GM11168 (cell line): ENCODE data around the gene SLX4IP.

Experiments used
- in situ Hi-C: fragments of 300-500 bp; cut with MboI; formaldehyde crosslinking; loops from one replicate; pipeline ENCODE4 v1.12.0; 2022; ENCODE audit warnings: low sequenced_read_pairs; ENCODE audit not compliant: unreplicated experiment

The SLX4IP gene

GRCh38 chr20:10454151-10454750, 19.1 kb downstream of the SLX4IP start:
- in situ Hi-C loops = no loop called here

DNA sequence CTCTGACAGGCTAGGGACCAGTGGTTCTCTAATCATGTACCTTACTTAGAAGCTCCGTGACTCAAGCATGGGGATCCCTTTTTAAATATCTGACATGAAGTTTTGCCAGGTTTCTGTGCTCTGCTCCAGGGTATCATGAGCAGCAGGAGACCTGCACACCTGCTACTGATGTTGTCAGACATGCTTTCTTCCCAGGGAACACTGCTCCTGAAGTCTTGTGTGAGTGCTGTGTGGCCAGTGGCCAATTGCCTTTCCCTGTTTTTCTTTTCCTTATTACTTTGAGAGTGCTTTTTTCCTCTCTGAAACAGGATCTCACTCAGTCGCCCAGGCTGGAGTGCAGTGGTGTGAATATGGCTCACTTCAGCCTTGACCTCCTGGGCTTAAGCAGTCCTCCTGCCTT, 26.4 kb downstream of the SLX4IP start:
- in situ Hi-C loops = no loop called here

DNA sequence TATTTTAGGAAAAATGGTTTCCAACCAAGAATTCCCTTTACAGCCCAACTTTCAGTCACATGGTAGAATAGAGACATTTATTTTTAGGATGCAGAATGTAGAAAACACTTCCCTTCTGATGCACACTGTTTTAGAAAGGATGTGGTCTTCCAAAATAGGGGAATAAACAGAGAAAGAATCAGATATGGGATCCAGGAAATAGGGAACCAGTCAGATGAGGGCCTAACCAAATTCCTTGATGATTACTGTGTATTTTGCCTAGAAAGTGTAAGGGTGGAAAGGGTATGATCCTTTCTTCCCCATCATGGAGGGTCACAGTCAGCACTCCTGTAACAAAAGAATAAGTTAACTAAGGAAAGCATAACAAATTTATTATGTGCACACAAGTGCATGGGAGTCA, 27.4 kb downstream of the SLX4IP start:
- in situ Hi-C loops = no loop called here

- in situ Hi-C loops = no loop called here
Observed at GRCh38 chr20:10463622-10464021, 28.5 kb downstream of the SLX4IP start.

GRCh38 chr20:10465135-10465534, 30.0 kb downstream of the SLX4IP start:
- in situ Hi-C loops = no loop called here

- in situ Hi-C loops = no loop called here
Observed at GRCh38 chr20:10466325-10466724, 31.2 kb downstream of the SLX4IP start.

GRCh38 chr20:10466855-10467254, 31.8 kb downstream of the SLX4IP start:
- in situ Hi-C loops = no loop called here

GRCh38 chr20:10467681-10468339, 32.7 kb downstream of the SLX4IP start:
- in situ Hi-C loops = no loop called here

DNA sequence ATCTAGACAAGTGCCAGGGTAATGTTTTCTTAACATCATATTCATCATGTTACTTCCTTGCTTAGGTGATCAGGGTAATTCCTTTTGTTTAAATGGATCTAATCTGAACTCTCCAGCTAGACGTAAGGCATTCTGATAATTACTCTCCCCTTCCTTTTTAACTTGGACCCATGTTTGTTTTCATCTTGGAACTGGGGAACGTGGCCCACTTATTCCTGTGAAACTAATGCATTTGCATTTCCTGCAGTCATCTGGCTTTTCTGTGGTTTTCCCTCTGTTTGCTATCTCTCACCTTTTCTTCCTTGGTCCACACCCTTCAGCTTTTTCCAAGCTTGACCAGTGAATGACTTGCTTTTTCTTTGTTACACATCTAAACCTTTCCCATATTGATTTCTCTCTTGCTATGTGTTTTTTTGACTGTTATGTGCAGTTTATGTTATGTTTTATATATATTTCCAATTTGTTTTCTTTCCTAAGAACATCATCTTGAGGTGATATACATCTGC, 33.3 kb downstream of the SLX4IP start:
- in situ Hi-C loops = no loop called here

GRCh38 chr20:10469056-10469455, 34.0 kb downstream of the SLX4IP start:
- in situ Hi-C loops = no loop called here

DNA sequence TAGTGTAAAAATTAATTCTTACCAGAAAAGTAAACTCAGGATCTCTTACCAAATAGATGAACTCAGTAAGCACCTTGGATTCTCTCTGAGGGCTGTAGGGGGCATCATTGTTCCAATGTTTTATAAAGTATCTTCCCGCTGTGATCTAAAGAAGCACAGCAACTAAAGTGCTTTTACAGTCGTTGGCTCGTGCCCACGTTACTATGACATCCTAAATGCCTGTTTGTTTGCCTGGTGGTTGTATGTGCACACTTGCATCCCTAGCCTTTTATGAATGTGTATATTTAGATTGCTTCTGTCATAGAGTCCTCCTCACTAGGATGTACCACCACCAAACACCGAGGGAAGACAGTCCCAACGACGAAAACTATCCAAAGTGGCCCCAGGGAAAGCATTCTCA, 34.5 kb downstream of the SLX4IP start:
- in situ Hi-C loops = no loop called here

GRCh38 chr20:10470276-10470675, 35.2 kb downstream of the SLX4IP start:
- in situ Hi-C loops = no loop called here

DNA sequence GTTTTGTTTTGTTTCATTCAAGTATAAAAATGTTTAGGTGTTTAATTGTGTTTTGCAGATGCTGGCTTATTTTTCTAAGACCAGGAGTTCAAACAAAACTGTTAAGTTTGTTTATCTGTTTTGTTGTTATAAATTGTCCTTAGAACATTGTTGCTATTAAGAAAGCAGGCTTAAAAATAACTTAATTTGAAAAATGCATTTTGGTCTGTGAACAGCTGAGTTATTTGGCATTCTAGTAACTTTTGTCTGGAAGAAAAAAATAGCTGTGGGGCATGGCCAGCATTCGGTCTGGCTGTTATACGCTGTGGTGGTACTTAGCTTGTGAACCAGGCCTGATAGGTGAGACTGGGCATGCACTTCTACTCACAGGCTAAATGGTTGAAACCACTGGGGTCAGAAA, 37.8 kb downstream of the SLX4IP start:
- in situ Hi-C loops = no loop called here

- in situ Hi-C loops = no loop called here
Observed at GRCh38 chr20:10474606-10475184, 39.6 kb downstream of the SLX4IP start.

DNA sequence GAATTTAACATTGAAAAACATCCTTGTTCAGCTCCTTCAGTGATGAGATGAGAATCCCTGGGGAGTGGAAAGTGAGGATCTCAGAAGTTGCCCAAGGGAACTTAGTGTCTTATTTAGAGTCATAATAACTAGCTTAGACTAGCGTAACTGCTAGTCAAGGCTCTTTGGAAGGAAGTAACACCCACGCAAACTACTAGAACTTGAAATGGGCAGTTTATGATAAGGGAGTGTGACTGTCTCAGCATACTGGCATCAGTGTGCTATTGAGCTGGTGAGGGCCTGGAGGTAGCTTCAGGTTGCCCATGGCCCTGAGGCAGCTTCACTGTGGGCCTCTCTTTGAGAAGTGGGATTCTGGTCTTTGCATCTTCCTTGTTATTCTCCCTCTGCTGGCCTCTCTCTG, 40.1 kb downstream of the SLX4IP start:
- in situ Hi-C loops = no loop called here

GRCh38 chr20:10476319-10476724, 41.2 kb downstream of the SLX4IP start:
- in situ Hi-C loops = no loop called here

GRCh38 chr20:10478205-10478604, 43.1 kb downstream of the SLX4IP start:
- in situ Hi-C loops = no loop called here

- in situ Hi-C loops = no loop called here
Observed at GRCh38 chr20:10478930-10479329, 43.8 kb downstream of the SLX4IP start.

- in situ Hi-C loops = no loop called here
Observed at GRCh38 chr20:10481676-10482075, 46.6 kb downstream of the SLX4IP start.

DNA sequence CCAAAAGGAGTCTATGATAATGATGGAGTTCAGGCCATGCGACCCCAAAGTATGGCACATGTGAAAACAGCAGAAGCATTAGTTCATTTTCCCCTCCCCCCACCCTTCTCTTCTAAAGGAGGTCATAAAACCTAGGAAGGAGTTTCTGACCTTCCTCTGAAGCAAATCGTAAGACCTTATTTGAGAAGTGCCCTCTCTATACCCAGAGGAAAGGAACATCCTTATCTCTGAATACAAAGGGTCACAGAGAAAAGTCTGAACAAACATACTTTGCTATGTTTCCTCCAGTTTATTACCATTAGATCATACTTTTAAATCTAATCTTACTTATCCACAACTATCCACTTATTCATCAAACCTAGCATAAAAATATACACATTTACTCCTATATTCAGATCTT, 48.6 kb downstream of the SLX4IP start:
- in situ Hi-C loops = no loop called here
